Upper lobe of right lung (tissue), 1 donor: Measurements from ENCODE around the gene IL12RB2. TPM values are rescaled to one million over a fixed set of nuclear protein-coding genes. Genes with fewer than 3 reads are reported as not detected.

Source experiments
- ATAC-seq: fragments of 200-7000 bp; cut with Tn5 transposase; one replicate; pipeline ENCODE4 v1.9.1; 2020; ENCODE audit warnings: mild to moderate bottlenecking, moderate library complexity
- DNase-seq: peaks from one replicate; pipeline ENCODE4 v3.0.0-alpha.2; 2020
- H3K27ac ChIP-seq: fragments of 200-600 bp; one replicate; pipeline ENCODE4 v1.8.0; 2022
- H3K27me3 ChIP-seq: fragments of 200-600 bp; one replicate; pipeline ENCODE4 v1.8.0; 2022; ENCODE audit warnings: mild to moderate bottlenecking
- H3K36me3 ChIP-seq: fragments of 200-600 bp; one replicate; pipeline ENCODE4 v1.8.0; 2022
- H3K4me1 ChIP-seq: fragments of 200-600 bp; one replicate; pipeline ENCODE4 v1.8.0; 2022
- H3K4me3 ChIP-seq: fragments of 200-600 bp; one replicate; pipeline ENCODE4 v1.8.0; 2022; ENCODE audit warnings: mild to moderate bottlenecking
- H3K9me3 ChIP-seq: fragments of 200-600 bp; one replicate; pipeline ENCODE4 v1.8.0; 2022
- CTCF ChIP-seq: fragments of 200-600 bp; IDR thresholded peaks from one replicate; pipeline ENCODE4 v1.8.0; 2022; ENCODE audit warnings: antibody characterized with exemption
- intact Hi-C: fragments of 100-400 bp; cut with DNase I; formaldehyde crosslinking; loops from one replicate; pipeline ENCODE4 v1.11.0; 2022
- total RNA-seq: library from RNA; stranded (reverse); fragmentation: NEBNext Ultra II Directional; extraction: Animal tissue kit (Norgen Biotek cat#: 25700); gene quantifications from one replicate; pipeline ENCODE4 v1.2.1, GENCODE V29; 2021
- donor health status: DM: no; HTN: yes; CAD: no; lungs with severe emphysema.

IL12RB2 gene
- total RNA-seq, 1 donor from 2014 or later = 0.87 TPM

GRCh38 chr1:67324068-67324467 is 16.4 kb downstream of the IL12RB2 start:
- no peak overlapping the region for H3K27ac ChIP-seq
- DNase-seq (no peak), ATAC-seq (no peak)
- no peak for TF ChIP-seq CTCF
- intact Hi-C loops = no loop called here
- no peaks in the 10 kb centered on the region for H3K9me3 ChIP-seq
- H3K36me3 ChIP-seq = no peaks in the 10 kb centered on the region
- no peaks in the 10 kb centered on the region for H3K27me3 ChIP-seq
- no peak overlapping the region for H3K4me3 ChIP-seq
- no peaks in the 10 kb centered on the region for H3K4me1 ChIP-seq

- Histone ChIP-seq H3K9me3 (no peaks in the 10 kb centered on the region), H3K27me3 (no peaks in the 10 kb centered on the region), H3K27ac (no peak overlapping the region), H3K4me1 (no peaks in the 10 kb centered on the region), H3K4me3 (no peak overlapping the region), H3K36me3 (no peaks in the 10 kb centered on the region)
- no peak for TF ChIP-seq CTCF
- ATAC-seq = no peak
- DNase-seq = no peak
- intact Hi-C loops = no loop called here
Measured at GRCh38 chr1:67327864-67328466, 20.3 kb downstream of the IL12RB2 start.

DNA sequence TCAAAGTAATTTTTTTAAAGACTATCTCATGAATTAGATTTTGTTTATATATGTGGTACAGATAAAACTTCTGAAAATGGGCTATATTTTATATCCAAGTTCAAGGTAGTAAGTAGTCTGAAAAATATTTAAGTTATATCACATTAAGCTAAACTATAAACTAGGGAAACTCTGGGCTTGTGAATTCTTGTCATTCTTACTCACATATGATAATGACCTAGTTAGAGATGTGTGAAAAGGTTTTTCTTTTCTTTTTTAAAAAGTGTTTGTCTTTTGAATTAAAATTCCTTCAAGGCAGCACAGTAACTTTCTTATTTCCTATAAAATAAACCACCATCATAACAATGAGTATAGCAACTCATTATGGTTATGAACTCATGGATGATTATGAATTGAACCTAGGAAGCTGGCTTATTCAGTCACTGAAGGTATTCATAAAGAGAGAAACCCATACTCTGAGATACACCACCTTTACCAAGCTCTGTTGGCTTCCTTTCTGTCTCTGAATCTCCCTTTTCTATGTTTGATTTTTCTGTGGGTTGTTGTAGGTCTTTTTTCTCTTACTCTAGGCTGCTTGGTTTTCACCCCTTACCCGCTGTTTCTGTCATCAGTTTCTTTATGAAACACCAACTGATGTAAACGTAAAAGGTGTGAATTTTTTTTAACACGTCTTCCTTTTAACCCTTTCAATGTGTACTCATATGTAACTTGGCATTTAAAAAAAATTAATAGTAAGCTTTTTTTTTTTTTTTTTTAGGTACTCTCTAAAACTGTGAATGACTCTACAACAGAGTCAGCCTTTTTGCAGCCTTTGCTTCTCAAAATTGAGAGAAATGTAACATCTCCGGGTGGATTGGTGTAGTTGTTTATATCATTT is 25.2 kb downstream of the IL12RB2 start:
- DNase-seq (no peak), ATAC-seq (no peak)
- Histone ChIP-seq H3K4me1 (no peaks in the 10 kb centered on the region), H3K27ac (no peak overlapping the region), H3K36me3 (no peaks in the 10 kb centered on the region), H3K27me3 (no peaks in the 10 kb centered on the region), H3K4me3 (no peak overlapping the region), H3K9me3 (no peaks in the 10 kb centered on the region)
- intact Hi-C loops = no loop called here
- no peak for TF ChIP-seq CTCF

DNA sequence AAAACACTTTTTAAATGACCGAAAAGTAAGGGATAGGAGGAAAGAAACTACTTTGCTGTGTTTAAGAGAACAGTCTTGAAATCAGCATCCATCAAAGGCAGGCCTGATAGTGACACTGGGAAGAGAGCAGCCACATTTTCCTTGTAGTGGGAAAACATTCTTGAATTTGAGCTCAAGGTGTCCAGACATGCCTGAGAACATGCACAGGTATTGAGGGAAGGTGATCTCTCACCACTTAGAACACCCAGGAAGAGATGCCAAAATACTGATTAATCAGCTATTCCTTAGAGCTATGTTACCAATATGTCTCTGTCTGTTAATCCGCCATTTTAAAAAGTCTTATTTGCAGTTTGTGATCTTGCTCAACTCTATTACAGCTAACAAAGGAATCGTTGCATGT is 25.9 kb downstream of the IL12RB2 start:
- Histone ChIP-seq H3K27ac (no peak overlapping the region), H3K9me3 (no peaks in the 10 kb centered on the region), H3K4me1 (no peaks in the 10 kb centered on the region), H3K4me3 (no peak overlapping the region), H3K27me3 (no peaks in the 10 kb centered on the region), H3K36me3 (no peaks in the 10 kb centered on the region)
- ATAC-seq = no peak
- no peak for TF ChIP-seq CTCF
- DNase-seq = no peak
- intact Hi-C loops = no loop called here

DNA sequence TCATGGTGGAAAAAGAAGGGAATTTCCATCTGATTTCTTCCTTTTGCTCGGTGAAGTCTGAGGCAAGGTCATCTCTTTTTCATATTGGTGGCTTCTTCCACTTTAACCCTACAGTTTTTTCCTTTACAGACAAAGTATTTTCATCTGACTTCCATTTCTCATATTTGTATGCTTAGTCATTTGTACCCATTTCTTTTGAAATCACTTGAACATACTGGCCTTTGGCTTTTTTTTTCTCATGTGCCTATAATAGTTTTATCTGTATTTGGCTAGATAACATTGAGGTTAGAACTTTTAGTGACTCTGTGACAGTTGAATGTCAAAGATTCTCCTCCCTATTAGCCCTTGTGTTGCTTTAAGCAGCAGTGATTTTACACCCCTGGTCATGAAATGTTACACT is 27.7 kb downstream of the IL12RB2 start:
- TF ChIP-seq CTCF = no peak
- intact Hi-C loops = no loop called here
- H3K9me3 ChIP-seq = no peaks in the 10 kb centered on the region
- H3K4me3 ChIP-seq = no peak overlapping the region
- ATAC-seq (no peak), DNase-seq (no peak)
- no peaks in the 10 kb centered on the region for H3K27me3 ChIP-seq
- H3K4me1 ChIP-seq = no peaks in the 10 kb centered on the region
- no peaks in the 10 kb centered on the region for H3K36me3 ChIP-seq
- no peak overlapping the region for H3K27ac ChIP-seq
